Measurements from ENCODE around the gene ACER1. TPM values are rescaled to one million over a fixed set of nuclear protein-coding genes. Genes with fewer than 3 reads are reported as not detected.
A peak's percentile ranks its signal among the peaks of the same experiment; 100 is the strongest.

Gene ACER1
- total RNA-seq, 1 donor, result not detected

DNA sequence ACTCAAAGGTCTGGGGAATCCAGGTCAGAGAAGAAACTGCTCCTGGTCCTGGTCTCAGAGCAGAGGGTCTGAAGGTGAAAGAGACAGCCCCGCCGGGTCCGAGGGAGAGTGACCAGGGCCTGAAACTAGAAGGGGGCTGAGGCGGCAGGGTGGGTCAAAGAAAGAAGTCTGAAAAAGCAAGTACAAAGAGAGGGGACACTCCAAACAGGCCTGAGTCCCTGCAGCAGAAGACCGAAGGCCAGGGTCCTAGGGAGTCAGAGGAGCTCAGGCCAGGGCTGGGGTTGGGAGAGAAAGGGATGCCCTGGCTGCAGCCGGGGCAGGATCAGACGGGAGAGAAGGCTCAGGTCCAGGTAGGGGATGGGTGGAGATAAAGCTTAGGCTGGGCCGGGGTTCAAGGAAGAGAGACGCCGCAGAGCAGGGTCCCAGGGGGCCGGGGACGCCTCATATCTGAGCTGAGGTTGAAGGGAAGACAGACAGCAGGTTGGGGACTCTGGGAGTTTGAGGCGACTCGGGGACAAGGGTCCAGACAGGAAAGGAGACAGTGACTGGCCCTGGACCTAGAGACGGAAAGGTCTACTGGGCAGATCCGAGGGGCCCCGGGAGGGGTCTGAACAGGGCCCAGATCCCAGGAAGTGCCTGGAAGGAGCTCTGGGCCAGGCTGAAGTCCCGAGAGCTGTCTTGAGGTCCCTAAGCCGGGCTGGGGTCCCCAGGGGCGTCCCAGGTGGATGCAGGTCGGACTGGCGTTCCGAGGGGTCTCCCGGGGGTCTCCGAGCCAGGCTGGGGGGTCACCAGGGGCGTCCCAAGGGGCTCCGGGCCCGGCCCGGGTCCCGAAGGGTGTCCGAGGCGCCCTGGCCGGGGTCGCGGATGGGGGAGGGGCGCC is 54.4 kb downstream of the ACER1 start:
- TF ChIP-seq, protein P1, sequence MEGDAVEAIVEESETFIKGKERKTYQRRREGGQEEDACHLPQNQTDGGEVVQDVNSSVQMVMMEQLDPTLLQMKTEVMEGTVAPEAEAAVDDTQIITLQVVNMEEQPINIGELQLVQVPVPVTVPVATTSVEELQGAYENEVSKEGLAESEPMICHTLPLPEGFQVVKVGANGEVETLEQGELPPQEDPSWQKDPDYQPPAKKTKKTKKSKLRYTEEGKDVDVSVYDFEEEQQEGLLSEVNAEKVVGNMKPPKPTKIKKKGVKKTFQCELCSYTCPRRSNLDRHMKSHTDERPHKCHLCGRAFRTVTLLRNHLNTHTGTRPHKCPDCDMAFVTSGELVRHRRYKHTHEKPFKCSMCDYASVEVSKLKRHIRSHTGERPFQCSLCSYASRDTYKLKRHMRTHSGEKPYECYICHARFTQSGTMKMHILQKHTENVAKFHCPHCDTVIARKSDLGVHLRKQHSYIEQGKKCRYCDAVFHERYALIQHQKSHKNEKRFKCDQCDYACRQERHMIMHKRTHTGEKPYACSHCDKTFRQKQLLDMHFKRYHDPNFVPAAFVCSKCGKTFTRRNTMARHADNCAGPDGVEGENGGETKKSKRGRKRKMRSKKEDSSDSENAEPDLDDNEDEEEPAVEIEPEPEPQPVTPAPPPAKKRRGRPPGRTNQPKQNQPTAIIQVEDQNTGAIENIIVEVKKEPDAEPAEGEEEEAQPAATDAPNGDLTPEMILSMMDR (IDR thresholded peaks at IDR 0.05; ENCODE audit: insufficient read depth, low read length), result no peak
- H3K4me3 ChIP-seq (ENCODE audit: low read depth, low read length), result peak overlapping the region; percentile 87
- no peak for DNase-seq (ENCODE audit: low read depth)

DNA sequence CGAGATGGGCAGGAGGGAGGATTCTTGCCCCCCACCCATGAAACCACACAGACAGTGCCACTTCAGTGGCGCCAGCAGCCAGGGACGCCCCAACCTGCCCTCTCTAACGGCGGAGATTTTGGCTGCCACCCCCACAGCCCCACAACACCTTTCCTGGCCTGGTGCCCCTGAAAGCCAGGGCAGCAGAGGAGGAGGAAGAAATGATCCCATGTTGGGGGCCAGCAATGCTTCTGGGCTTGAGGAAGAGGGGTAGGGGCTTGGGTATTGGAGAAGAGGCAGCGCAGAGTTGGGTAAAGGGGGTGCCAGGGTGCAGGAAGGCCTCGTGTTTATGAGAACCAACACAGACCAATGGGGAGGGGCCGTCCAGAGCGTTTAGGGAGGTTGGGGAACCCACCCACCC is 55.4 kb downstream of the ACER1 start:
- DNase-seq (ENCODE audit: low read depth), result no peak
- TF ChIP-seq, protein P1 (IDR thresholded peaks at IDR 0.05; ENCODE audit: insufficient read depth, low read length), result no peak
- H3K4me3 ChIP-seq (ENCODE audit: low read depth, low read length), result peak overlapping the region; percentile 87

DNA sequence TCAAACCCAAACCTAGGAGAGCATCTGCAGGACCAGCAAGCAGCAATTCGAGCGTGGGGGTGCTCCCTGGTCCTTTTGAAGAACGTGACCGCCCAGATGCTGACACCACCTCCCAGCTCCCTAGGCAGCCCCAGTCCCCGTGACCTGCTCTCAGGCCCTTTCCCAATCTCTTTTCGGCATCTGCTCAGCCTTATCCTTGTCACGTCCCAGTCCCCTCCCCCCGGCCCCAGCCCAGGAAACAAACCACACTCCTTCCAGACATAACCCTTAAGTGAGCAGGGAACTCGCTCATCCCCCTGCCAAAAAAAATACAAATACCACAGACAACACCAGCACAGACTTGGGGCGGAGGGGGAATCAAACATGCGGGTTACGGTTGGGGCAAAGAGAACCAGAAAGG is 57.0 kb downstream of the ACER1 start:
- TF ChIP-seq, protein P1 (IDR thresholded peaks at IDR 0.05; ENCODE audit: insufficient read depth, low read length), result no peak
- DNase-seq (ENCODE audit: low read depth), result peak; percentile 94
- H3K4me3 ChIP-seq (ENCODE audit: low read depth, low read length), result peak overlapping the region; percentile 87

DNA sequence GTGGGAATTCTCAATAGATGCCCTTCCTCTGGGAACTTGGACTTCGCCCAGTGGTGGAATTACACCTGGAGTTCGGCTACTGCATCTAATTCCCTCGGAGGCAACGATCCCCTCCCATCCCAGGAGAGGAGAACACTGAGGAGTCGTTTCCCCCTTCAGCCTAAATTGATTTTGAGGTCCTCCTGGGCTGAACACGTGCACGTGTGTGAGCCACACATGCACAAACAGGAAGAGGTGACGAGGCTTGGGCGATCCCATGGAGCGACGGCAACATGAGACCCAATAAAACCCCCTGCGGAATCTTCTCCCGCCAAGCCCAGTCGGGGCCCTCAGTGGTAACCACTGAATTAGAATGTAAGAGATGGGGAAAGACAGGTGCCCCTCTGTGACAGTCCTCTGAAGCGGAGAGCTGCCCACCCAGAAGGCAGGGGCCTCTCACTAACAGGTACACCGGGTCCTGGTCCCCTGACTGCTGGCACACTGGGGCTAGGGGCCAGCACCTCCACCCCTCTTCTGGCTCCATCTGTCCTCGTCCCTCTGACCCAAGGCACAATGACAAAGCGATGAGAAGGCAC is 58.2 kb downstream of the ACER1 start:
- no peak for DNase-seq (ENCODE audit: low read depth)
- TF ChIP-seq, protein P1 (IDR thresholded peaks at IDR 0.05; ENCODE audit: insufficient read depth, low read length), result no peak
- no peak overlapping the region for H3K4me3 ChIP-seq (ENCODE audit: low read depth, low read length)

DNA sequence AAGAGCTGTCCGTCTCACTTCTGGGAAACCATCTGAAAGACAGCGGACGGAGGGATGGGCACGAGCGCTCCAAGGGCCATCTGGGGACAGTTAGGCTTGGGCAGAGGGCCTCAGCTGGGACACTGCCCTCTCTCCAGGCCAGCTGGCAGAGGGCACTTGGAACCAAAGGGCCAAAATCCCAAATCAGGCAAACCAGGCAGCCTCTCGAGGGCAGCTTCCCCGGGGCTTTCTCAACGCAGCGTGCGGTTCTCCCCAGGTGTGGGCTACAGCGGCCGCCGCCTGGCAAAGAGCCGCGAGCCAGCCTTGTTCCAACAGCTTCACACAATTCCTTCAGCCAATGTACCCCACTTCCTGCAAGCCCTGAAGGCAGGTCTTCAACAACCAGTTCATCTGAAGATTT is 58.7 kb downstream of the ACER1 start:
- TF ChIP-seq, protein P1 (IDR thresholded peaks at IDR 0.05; ENCODE audit: insufficient read depth, low read length), result no peak
- H3K4me3 ChIP-seq (ENCODE audit: low read depth, low read length), result peak overlapping the region; percentile 10
- DNase-seq (ENCODE audit: low read depth), result no peak

DNA sequence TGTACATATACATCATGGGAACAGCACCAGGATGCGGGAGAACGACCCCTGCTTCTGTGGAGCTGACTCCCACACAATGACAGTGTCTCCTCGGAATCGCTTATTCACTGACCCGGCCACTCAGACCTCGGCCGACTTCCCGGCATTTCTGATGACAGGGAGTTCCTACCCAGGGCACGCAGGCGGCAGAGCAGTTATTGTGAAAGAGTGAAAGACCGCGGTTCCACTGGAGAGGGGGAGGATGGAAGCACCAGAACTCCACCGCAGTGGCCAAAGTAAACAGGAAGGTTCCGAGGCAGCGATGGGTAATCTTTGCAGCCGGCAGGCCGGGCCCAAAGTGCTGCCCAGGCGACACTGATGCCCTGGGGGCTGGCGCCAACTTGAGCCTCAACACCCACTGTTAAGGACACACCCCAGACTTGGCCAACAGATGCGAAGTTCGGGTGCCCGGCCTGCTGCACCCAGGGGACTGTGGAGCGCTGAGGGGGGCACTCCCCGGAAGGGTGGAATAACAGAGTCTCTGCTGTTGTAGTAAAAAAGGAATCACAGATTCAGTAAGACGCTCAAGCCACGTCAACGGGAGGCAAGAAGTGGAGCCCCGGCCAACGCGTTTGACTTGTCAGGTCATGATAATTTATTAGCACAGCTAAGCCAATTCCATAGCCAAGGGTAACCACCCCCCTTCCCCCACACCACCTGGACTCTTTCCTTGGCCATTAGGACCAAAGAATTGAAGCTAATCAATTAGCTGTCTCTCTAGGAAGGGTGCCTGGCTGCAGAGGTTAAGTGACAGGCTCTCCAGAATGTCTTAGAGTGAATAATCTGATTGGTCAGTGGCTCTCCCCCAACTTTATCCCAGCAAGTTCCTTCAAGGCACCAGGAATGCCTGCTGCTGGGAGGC is 59.5 kb downstream of the ACER1 start:
- DNase-seq (ENCODE audit: low read depth), result peak; percentile 96
- peak overlapping the region; percentile 38 for H3K4me3 ChIP-seq (ENCODE audit: low read depth, low read length)
- TF ChIP-seq, protein P1 (IDR thresholded peaks at IDR 0.05; ENCODE audit: insufficient read depth, low read length), result no peak

Measured in fibroblast of the aortic adventitia (primary cell).